HEK293 (cell line): ENCODE data around the gene CUL3.

Experiments
- IKZF3 ChIP-seq: fragments of 450-650 bp; IDR thresholded peaks from 2 replicates; pipeline ENCODE4 v1.5.0; 2018; ENCODE audit warnings: missing biosample characterization, mild to moderate bottlenecking, missing genetic modification characterization, moderate library complexity
- KLF7 ChIP-seq: fragments of 450-650 bp; formaldehyde crosslinking; IDR thresholded peaks from 2 replicates; pipeline ENCODE4 v1.5.1; 2016; ENCODE audit warnings: missing biosample characterization, missing genetic modification characterization, borderline replicate concordance
- MYNN ChIP-seq: fragments of 450-650 bp; formaldehyde crosslinking; IDR thresholded peaks from 2 replicates; pipeline ENCODE4 v1.5.1; 2016; ENCODE audit warnings: missing biosample characterization, missing genetic modification characterization, borderline replicate concordance
- MZF1 ChIP-seq: fragments of 450-650 bp; formaldehyde crosslinking; IDR thresholded peaks from 2 replicates; pipeline ENCODE4 v1.5.1; 2017; ENCODE audit warnings: missing biosample characterization, missing genetic modification characterization, borderline replicate concordance
- ZNF112 ChIP-seq: fragments of 450-650 bp; formaldehyde crosslinking; IDR thresholded peaks from 2 replicates; pipeline ENCODE4 v1.5.0; 2017; ENCODE audit warnings: missing biosample characterization, missing genetic modification characterization
- ZNF155 ChIP-seq: fragments of 450-650 bp; formaldehyde crosslinking; IDR thresholded peaks from 2 replicates; pipeline ENCODE4 v1.5.1; 2016; ENCODE audit warnings: missing biosample characterization, missing genetic modification characterization
- ZNF169 ChIP-seq: fragments of 450-650 bp; formaldehyde crosslinking; IDR thresholded peaks from 2 replicates; pipeline ENCODE4 v1.5.1; 2016; ENCODE audit warnings: missing biosample characterization, missing genetic modification characterization
- ZNF221 ChIP-seq: fragments of 450-650 bp; formaldehyde crosslinking; IDR thresholded peaks from 2 replicates; pipeline ENCODE4 v1.5.1; 2017; ENCODE audit warnings: missing biosample characterization, missing genetic modification characterization, borderline replicate concordance
- ZNF23 ChIP-seq: fragments of 450-650 bp; formaldehyde crosslinking; IDR thresholded peaks from 2 replicates; pipeline ENCODE4 v1.5.1; 2016; ENCODE audit warnings: missing biosample characterization, missing genetic modification characterization, borderline replicate concordance
- ZNF239 ChIP-seq: fragments of 450-650 bp; formaldehyde crosslinking; IDR thresholded peaks from 2 replicates; pipeline ENCODE4 v1.5.1; 2016; ENCODE audit warnings: missing biosample characterization, missing genetic modification characterization
- ZNF366 ChIP-seq: fragments of 450-650 bp; formaldehyde crosslinking; conservative IDR thresholded peaks from 2 replicates; pipeline ENCODE4 v1.5.1; 2016; ENCODE audit warnings: missing biosample characterization, missing genetic modification characterization
- ZNF394 ChIP-seq: fragments of 450-650 bp; formaldehyde crosslinking; IDR thresholded peaks from 2 replicates; pipeline ENCODE4 v1.5.1; 2016; ENCODE audit warnings: missing biosample characterization, missing genetic modification characterization, mild to moderate bottlenecking, moderate library complexity, borderline replicate concordance
- ZNF473 ChIP-seq: fragments of 450-650 bp; formaldehyde crosslinking; IDR thresholded peaks from 2 replicates; pipeline ENCODE4 v1.5.1; 2017; ENCODE audit warnings: missing biosample characterization, missing genetic modification characterization
- ZNF521 ChIP-seq: fragments of 450-650 bp; formaldehyde crosslinking; IDR thresholded peaks from 2 replicates; pipeline ENCODE4 v1.5.1; 2017; ENCODE audit warnings: missing biosample characterization, mild to moderate bottlenecking, missing genetic modification characterization
- ZNF623 ChIP-seq: fragments of 450-650 bp; formaldehyde crosslinking; IDR thresholded peaks from 2 replicates; pipeline ENCODE4 v1.5.1; 2016; ENCODE audit warnings: missing biosample characterization, missing genetic modification characterization
- ZNF624 ChIP-seq: fragments of 450-650 bp; formaldehyde crosslinking; IDR thresholded peaks from 2 replicates; pipeline ENCODE4 v1.5.1; 2017; ENCODE audit warnings: missing biosample characterization, missing genetic modification characterization
- ZNF76 ChIP-seq: fragments of 450-650 bp; formaldehyde crosslinking; IDR thresholded peaks from 2 replicates; pipeline ENCODE4; 2016; ENCODE audit warnings: low read depth, missing biosample characterization, missing genetic modification characterization, borderline replicate concordance
- ZNF777 ChIP-seq: fragments of 450-650 bp; formaldehyde crosslinking; IDR thresholded peaks from 2 replicates; pipeline ENCODE4 v1.5.1; 2017; ENCODE audit warnings: missing biosample characterization, missing genetic modification characterization, borderline replicate concordance
- ZSCAN23 ChIP-seq: fragments of 450-650 bp; formaldehyde crosslinking; IDR thresholded peaks from 2 replicates; pipeline ENCODE4 v1.5.1; 2016; ENCODE audit warnings: missing biosample characterization, missing genetic modification characterization
- TF ChIP-seq, protein P1 (sequence below): fragments of 450-650 bp; formaldehyde crosslinking; conservative IDR thresholded peaks from 2 replicates; pipeline ENCODE4 v1.5.1; 2016; ENCODE audit warnings: low read depth, missing biosample characterization, missing genetic modification characterization
- TF ChIP-seq, protein P2 (sequence below): fragments of 450-650 bp; formaldehyde crosslinking; IDR thresholded peaks from 2 replicates; pipeline ENCODE4 v1.5.1; 2016; ENCODE audit warnings: missing biosample characterization, missing genetic modification characterization
- TF ChIP-seq, protein P3 (sequence below): fragments of 450-650 bp; formaldehyde crosslinking; IDR thresholded peaks from 2 replicates; pipeline ENCODE4 v1.5.1; 2017; ENCODE audit warnings: missing biosample characterization, missing genetic modification characterization
- TF ChIP-seq, protein P4 (sequence below): fragments of 450-650 bp; formaldehyde crosslinking; IDR thresholded peaks from 2 replicates; pipeline ENCODE4 v1.5.1; 2016; ENCODE audit warnings: missing biosample characterization, missing genetic modification characterization
- TF ChIP-seq, protein P5 (sequence below): fragments of 450-650 bp; formaldehyde crosslinking; IDR thresholded peaks from 2 replicates; pipeline ENCODE4 v1.5.1; 2016; ENCODE audit warnings: missing biosample characterization, missing genetic modification characterization
- TF ChIP-seq, protein P6 (sequence below): fragments of 450-650 bp; formaldehyde crosslinking; IDR thresholded peaks from 2 replicates; pipeline ENCODE4 v1.5.1; 2017; ENCODE audit warnings: missing biosample characterization, missing genetic modification characterization
- TF ChIP-seq, protein P7 (sequence below): fragments of 450-650 bp; formaldehyde crosslinking; IDR thresholded peaks from 2 replicates; pipeline ENCODE4 v1.5.1; 2016; ENCODE audit warnings: missing biosample characterization, missing genetic modification characterization

Gene CUL3

DNA sequence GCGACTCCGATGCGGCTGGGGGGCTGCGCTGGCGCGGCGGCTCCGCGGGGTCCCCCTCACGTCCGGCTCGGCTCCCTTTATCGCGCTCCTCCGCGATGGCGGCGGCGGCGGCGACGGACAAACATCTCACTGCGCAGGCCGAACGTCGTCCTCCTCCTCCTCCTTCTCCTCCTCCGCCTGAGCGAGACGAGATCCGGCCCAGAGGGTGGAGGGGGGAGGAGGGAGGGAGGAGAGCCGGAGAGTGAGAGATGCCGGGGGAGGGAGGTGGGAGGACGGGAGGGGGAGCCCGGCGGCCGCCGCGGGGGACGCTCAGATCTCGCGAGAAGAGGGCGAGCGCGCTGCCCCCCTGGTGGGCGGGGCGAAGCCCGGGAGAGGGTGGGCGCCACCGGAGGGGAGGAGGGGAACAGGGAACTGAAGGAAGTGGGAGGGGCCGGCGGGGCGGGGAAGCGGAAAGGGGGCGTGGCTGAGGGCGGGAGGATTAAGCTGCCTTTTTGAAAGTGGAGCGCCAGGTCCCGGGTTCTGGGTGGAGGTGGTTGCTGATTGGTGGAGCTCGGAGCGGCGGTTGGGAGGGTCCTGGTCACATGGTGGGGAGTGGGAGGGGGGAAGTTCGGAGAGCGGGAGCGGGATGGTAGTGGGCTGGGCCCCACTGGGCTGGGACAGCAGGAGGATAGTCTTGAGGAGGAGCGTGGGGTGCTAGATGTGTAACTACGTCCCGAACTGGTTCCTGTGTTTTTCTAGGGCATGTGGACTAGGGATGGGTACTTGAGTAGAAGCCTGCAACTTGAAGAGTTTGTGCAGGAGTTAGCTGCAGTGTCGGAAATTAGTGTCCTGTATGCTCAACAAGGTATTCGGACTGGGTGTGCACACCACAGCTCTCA is at the start of gene CUL3 (continued):
- no peak for TF ChIP-seq ZNF623 (tag by site-specific recombination)
- no peak for TF ChIP-seq ZSCAN23
- TF ChIP-seq ZNF112 (tag by site-specific recombination) = no peak
- TF ChIP-seq, protein P1, sequence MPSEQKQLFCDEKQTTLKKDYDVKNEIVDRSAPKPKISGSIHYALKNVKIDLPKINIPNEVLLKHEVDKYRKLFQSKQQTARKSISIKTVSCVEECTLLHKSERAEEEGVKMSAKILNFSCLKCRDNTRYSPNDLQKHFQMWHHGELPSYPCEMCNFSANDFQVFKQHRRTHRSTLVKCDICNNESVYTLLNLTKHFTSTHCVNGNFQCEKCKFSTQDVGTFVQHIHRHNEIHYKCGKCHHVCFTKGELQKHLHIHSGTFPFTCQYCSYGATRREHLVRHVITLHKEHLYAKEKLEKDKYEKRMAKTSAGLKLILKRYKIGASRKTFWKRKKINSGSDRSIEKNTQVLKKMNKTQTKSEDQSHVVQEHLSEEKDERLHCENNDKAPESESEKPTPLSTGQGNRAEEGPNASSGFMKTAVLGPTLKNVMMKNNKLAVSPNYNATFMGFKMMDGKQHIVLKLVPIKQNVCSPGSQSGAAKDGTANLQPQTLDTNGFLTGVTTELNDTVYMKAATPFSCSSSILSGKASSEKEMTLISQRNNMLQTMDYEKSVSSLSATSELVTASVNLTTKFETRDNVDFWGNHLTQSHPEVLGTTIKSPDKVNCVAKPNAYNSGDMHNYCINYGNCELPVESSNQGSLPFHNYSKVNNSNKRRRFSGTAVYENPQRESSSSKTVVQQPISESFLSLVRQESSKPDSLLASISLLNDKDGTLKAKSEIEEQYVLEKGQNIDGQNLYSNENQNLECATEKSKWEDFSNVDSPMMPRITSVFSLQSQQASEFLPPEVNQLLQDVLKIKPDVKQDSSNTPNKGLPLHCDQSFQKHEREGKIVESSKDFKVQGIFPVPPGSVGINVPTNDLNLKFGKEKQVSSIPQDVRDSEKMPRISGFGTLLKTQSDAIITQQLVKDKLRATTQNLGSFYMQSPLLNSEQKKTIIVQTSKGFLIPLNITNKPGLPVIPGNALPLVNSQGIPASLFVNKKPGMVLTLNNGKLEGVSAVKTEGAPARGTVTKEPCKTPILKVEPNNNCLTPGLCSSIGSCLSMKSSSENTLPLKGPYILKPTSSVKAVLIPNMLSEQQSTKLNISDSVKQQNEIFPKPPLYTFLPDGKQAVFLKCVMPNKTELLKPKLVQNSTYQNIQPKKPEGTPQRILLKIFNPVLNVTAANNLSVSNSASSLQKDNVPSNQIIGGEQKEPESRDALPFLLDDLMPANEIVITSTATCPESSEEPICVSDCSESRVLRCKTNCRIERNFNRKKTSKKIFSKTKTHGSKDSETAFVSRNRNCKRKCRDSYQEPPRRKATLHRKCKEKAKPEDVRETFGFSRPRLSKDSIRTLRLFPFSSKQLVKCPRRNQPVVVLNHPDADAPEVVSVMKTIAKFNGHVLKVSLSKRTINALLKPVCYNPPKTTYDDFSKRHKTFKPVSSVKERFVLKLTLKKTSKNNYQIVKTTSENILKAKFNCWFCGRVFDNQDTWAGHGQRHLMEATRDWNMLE (tag by site-specific recombination) = no peak
- TF ChIP-seq MYNN (tag by site-specific recombination) = no peak
- TF ChIP-seq ZNF169 (tag by site-specific recombination) = no peak
- no peak for TF ChIP-seq ZNF473
- TF ChIP-seq ZNF521 (tag by site-specific recombination) = no peak
- no peak for TF ChIP-seq ZNF624 (tag by site-specific recombination)
- TF ChIP-seq, protein P2, sequence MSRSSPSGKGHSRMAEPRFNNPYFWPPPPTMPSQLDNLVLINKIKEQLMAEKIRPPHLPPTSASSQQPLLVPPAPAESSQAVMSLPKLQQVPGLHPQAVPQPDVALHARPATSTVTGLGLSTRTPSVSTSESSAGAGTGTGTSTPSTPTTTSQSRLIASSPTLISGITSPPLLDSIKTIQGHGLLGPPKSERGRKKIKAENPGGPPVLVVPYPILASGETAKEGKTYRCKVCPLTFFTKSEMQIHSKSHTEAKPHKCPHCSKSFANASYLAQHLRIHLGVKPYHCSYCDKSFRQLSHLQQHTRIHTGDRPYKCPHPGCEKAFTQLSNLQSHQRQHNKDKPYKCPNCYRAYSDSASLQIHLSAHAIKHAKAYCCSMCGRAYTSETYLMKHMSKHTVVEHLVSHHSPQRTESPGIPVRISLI = no peak
- TF ChIP-seq, protein P3, sequence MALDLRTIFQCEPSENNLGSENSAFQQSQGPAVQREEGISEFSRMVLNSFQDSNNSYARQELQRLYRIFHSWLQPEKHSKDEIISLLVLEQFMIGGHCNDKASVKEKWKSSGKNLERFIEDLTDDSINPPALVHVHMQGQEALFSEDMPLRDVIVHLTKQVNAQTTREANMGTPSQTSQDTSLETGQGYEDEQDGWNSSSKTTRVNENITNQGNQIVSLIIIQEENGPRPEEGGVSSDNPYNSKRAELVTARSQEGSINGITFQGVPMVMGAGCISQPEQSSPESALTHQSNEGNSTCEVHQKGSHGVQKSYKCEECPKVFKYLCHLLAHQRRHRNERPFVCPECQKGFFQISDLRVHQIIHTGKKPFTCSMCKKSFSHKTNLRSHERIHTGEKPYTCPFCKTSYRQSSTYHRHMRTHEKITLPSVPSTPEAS (tag by site-specific recombination) = no peak
- TF ChIP-seq, protein P4, sequence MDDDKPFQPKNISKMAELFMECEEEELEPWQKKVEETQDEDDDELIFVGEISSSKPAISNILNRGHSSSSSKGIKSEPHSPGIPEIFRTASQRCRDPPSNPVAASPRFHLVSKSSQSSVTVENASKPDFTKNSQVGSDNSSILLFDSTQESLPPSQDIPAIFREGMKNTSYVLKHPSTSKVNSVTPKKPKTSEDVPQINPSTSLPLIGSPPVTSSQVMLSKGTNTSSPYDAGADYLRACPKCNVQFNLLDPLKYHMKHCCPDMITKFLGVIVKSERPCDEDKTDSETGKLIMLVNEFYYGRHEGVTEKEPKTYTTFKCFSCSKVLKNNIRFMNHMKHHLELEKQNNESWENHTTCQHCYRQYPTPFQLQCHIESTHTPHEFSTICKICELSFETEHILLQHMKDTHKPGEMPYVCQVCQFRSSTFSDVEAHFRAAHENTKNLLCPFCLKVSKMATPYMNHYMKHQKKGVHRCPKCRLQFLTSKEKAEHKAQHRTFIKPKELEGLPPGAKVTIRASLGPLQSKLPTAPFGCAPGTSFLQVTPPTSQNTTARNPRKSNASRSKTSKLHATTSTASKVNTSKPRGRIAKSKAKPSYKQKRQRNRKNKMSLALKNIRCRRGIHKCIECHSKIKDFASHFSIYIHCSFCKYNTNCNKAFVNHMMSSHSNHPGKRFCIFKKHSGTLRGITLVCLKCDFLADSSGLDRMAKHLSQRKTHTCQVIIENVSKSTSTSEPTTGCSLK (tag by site-specific recombination) = no peak
- TF ChIP-seq ZNF366 = peak; percentile 93
- TF ChIP-seq KLF7 (tag by site-specific recombination) = peak; percentile 51; the same call in 1 of the 2 replicates
- TF ChIP-seq ZNF394 = no peak
- TF ChIP-seq, protein P5, sequence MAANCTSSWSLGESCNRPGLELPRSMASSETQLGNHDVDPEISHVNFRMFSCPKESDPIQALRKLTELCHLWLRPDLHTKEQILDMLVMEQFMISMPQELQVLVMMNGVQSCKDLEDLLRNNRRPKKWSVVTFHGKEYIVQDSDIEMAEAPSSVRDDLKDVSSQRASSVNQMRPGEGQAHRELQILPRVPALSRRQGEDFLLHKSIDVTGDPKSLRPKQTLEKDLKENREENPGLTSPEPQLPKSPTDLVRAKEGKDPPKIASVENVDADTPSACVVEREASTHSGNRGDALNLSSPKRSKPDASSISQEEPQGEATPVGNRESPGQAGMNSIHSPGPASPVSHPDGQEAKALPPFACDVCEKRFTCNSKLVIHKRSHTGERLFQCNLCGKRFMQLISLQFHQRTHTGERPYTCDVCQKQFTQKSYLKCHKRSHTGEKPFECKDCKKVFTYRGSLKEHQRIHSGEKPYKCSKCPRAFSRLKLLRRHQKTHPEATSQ (tag by site-specific recombination) = no peak
- TF ChIP-seq ZNF76 (tag by site-specific recombination) = no peak
- TF ChIP-seq, protein P6, sequence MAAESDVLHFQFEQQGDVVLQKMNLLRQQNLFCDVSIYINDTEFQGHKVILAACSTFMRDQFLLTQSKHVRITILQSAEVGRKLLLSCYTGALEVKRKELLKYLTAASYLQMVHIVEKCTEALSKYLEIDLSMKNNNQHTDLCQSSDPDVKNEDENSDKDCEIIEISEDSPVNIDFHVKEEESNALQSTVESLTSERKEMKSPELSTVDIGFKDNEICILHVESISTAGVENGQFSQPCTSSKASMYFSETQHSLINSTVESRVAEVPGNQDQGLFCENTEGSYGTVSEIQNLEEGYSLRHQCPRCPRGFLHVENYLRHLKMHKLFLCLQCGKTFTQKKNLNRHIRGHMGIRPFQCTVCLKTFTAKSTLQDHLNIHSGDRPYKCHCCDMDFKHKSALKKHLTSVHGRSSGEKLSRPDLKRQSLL (tag by site-specific recombination) = no peak
- no peak for TF ChIP-seq ZNF155 (tag by site-specific recombination)
- no peak for TF ChIP-seq MZF1 (tag by site-specific recombination)
- peak; percentile 90 for TF ChIP-seq IKZF3 (tag by site-specific recombination)
- no peak for TF ChIP-seq ZNF239 (tag by site-specific recombination)
- TF ChIP-seq ZNF23 (tag by site-specific recombination) = no peak
- TF ChIP-seq ZNF221 = no peak
- TF ChIP-seq, protein P7, sequence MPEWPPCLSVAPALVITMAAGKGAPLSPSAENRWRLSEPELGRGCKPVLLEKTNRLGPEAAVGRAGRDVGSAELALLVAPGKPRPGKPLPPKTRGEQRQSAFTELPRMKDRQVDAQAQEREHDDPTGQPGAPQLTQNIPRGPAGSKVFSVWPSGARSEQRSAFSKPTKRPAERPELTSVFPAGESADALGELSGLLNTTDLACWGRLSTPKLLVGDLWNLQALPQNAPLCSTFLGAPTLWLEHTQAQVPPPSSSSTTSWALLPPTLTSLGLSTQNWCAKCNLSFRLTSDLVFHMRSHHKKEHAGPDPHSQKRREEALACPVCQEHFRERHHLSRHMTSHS (tag by site-specific recombination) = no peak
- no peak for TF ChIP-seq ZNF777 (tag by site-specific recombination)
